SK-N-SH treated with all-trans-retinoic acid at 6 μM for 48 hours (cell line): ENCODE data around the gene NCK2.

ENCODE experiments used
- ATAC-seq: fragments of 200-7000 bp; cut with Tn5 transposase; 3 replicates; pipeline ENCODE4 v1.9.1; 2020; ENCODE audit warnings: mild to moderate bottlenecking, moderate library complexity
- ARNTL ChIP-seq: fragments of 450-650 bp; formaldehyde crosslinking; IDR thresholded peaks from 2 replicates; pipeline ENCODE4 v1.5.0; 2020; ENCODE audit warnings: low read depth, mild to moderate bottlenecking, moderate library complexity, borderline replicate concordance
- BACH2 ChIP-seq: fragments of 250-450 bp; sonication (Bioruptor Pico); IDR thresholded peaks from 2 replicates; pipeline ENCODE4 v1.9.0; 2021; ENCODE audit warnings: mild to moderate bottlenecking, borderline replicate concordance
- CSDC2 ChIP-seq: fragments of 250-450 bp; sonication (Bioruptor Pico); IDR thresholded peaks from 2 replicates; pipeline ENCODE4 v1.5.0; 2020; ENCODE audit warnings: mild to moderate bottlenecking, moderate library complexity
- ESRRG ChIP-seq: fragments of 250-450 bp; sonication (Bioruptor Pico); IDR thresholded peaks from 2 replicates; pipeline ENCODE4 v1.6.1; 2021; ENCODE audit warnings: mild to moderate bottlenecking
- GLIS3 ChIP-seq: fragments of 250-450 bp; sonication (Bioruptor Pico); IDR thresholded peaks from 2 replicates; pipeline ENCODE4 v1.5.0; 2020; ENCODE audit warnings: mild to moderate bottlenecking, moderate library complexity
- OSR1 ChIP-seq: fragments of 250-450 bp; sonication (Bioruptor Pico); IDR thresholded peaks from 2 replicates; pipeline ENCODE4 v1.8.0; 2022; ENCODE audit warnings: moderate library complexity, mild to moderate bottlenecking, inconsistent platforms
- POU6F1 ChIP-seq: fragments of 250-450 bp; sonication (Bioruptor Pico); IDR thresholded peaks from 2 replicates; pipeline ENCODE4 v1.8.0; 2021; ENCODE audit warnings: low read depth, mild to moderate bottlenecking, moderate library complexity, borderline replicate concordance
- PPARA ChIP-seq: fragments of 250-450 bp; sonication (Bioruptor Pico); IDR thresholded peaks from 2 replicates; pipeline ENCODE4 v1.5.0; 2020; ENCODE audit warnings: mild to moderate bottlenecking, borderline replicate concordance
- RARB ChIP-seq: fragments of 250-450 bp; sonication (Bioruptor Pico); IDR thresholded peaks from 2 replicates; pipeline ENCODE4 v1.8.0; 2021; ENCODE audit warnings: mild to moderate bottlenecking, moderate library complexity
- SNAI2 ChIP-seq: fragments of 250-450 bp; sonication (Bioruptor Pico); IDR thresholded peaks from 2 replicates; pipeline ENCODE4 v1.5.0; 2020; ENCODE audit warnings: mild to moderate bottlenecking, moderate library complexity
- TCF4 ChIP-seq: fragments of 250-450 bp; sonication (Bioruptor Pico); IDR thresholded peaks from 2 replicates; pipeline ENCODE4 v1.8.0; 2021; ENCODE audit warnings: mild to moderate bottlenecking, moderate library complexity, borderline replicate concordance
- TOX ChIP-seq: fragments of 250-450 bp; sonication (Bioruptor Pico); IDR thresholded peaks from 2 replicates; pipeline ENCODE4 v1.8.0; 2021; ENCODE audit warnings: mild to moderate bottlenecking, moderate library complexity, borderline replicate concordance
- TSHZ2 ChIP-seq: fragments of 250-450 bp; sonication (Bioruptor Pico); IDR thresholded peaks from 2 replicates; pipeline ENCODE4 v1.5.0; 2020; ENCODE audit warnings: mild to moderate bottlenecking, moderate library complexity
- ZFP3 ChIP-seq: fragments of 250-450 bp; sonication (Bioruptor Pico); IDR thresholded peaks from 2 replicates; pipeline ENCODE4 v1.5.0; 2020; ENCODE audit warnings: mild to moderate bottlenecking, moderate library complexity
- ZFP30 ChIP-seq: fragments of 450-650 bp; formaldehyde crosslinking; IDR thresholded peaks from 2 replicates; pipeline ENCODE4 v1.5.0; 2022; ENCODE audit warnings: mild to moderate bottlenecking, moderate library complexity
- ZNF565 ChIP-seq: fragments of 450-650 bp; formaldehyde crosslinking; conservative IDR thresholded peaks from 2 replicates; pipeline ENCODE4 v1.5.0; 2020; ENCODE audit warnings: low read depth, mild to moderate bottlenecking, moderate library complexity
- ZNF70 ChIP-seq: fragments of 450-650 bp; formaldehyde crosslinking; IDR thresholded peaks from 2 replicates; pipeline ENCODE4 v1.5.0; 2020; ENCODE audit warnings: mild to moderate bottlenecking, moderate library complexity
- ZNF8 ChIP-seq: fragments of 450-650 bp; formaldehyde crosslinking; IDR thresholded peaks from 2 replicates; pipeline ENCODE4 v1.5.0; 2020; ENCODE audit warnings: mild to moderate bottlenecking, moderate library complexity
- TF ChIP-seq, protein P1 (sequence below): fragments of 250-450 bp; sonication (Bioruptor Pico); IDR thresholded peaks from 2 replicates; pipeline ENCODE4 v1.8.0; 2020; ENCODE audit warnings: mild to moderate bottlenecking, moderate library complexity, borderline replicate concordance
- TF ChIP-seq, protein P2 (sequence below): fragments of 250-450 bp; sonication (Bioruptor Pico); IDR thresholded peaks from 2 replicates; pipeline ENCODE4 v1.5.1; 2020; ENCODE audit warnings: low read depth, mild to moderate bottlenecking, moderate library complexity

The NCK2 gene

GRCh38 chr2:105820151-105820550 is 75.4 kb downstream of the NCK2 start (continued):
- TF ChIP-seq ARNTL (CRISPR knock-in tag) (no peak), ZNF70 (CRISPR knock-in tag) (no peak), BACH2 (CRISPR knock-in tag) (no peak), GLIS3 (no peak), OSR1 (CRISPR knock-in tag) (no peak), CSDC2 (no peak), ZNF565 (CRISPR knock-in tag) (no peak)

- no peak for TF ChIP-seq TOX
- no peak for TF ChIP-seq TSHZ2 (CRISPR knock-in tag)
- no peak for TF ChIP-seq SNAI2 (CRISPR knock-in tag)
- no peak for TF ChIP-seq GLIS3
- no peak for ATAC-seq
Measured at GRCh38 chr2:105820691-105821090, 76.0 kb downstream of the NCK2 start.

DNA sequence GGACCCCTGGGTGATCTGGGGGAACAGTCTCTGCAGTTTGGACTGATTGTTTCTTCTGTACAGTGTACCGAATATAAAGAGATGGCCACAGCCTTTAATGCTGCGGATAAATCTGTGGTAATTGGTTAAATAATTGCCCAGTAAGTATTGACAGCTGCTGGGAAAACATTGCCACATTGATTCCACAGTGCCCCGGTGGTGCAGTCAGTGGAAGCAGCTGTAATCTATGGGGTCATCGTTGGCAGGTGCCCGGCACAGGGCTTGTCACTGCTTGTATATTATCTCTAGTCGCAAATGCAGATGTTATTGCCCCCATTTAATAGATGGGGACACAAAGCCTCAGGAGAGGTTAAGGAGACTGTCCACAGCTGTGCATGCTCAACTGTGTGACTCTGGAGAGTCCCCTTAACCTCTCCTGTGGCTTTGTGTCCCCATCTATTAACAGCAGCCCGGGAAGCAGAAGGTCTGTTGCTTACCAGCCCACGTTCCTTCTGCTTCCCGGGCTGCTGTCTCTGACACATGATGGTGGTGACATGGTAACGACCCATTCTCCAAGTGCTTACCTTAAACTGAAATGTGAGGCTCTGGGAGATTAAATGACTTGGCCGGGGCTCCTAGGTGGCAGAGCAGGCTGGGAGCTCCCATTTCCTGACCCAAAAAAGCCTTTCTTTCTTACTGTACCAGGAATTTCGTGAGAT is 76.9 kb downstream of the NCK2 start:
- ATAC-seq = no peak
- TF ChIP-seq POU6F1 (CRISPR knock-in tag) = no peak
- TF ChIP-seq TCF4 (CRISPR knock-in tag) = no peak
- TF ChIP-seq ESRRG (CRISPR knock-in tag) = no peak
- TF ChIP-seq ZFP3 (CRISPR knock-in tag) = no peak
- no peak for TF ChIP-seq RARB (CRISPR knock-in tag)
- no peak for TF ChIP-seq TSHZ2 (CRISPR knock-in tag)
- TF ChIP-seq SNAI2 (CRISPR knock-in tag) = no peak
- TF ChIP-seq ZNF565 (CRISPR knock-in tag) = no peak
- TF ChIP-seq, protein P1, sequence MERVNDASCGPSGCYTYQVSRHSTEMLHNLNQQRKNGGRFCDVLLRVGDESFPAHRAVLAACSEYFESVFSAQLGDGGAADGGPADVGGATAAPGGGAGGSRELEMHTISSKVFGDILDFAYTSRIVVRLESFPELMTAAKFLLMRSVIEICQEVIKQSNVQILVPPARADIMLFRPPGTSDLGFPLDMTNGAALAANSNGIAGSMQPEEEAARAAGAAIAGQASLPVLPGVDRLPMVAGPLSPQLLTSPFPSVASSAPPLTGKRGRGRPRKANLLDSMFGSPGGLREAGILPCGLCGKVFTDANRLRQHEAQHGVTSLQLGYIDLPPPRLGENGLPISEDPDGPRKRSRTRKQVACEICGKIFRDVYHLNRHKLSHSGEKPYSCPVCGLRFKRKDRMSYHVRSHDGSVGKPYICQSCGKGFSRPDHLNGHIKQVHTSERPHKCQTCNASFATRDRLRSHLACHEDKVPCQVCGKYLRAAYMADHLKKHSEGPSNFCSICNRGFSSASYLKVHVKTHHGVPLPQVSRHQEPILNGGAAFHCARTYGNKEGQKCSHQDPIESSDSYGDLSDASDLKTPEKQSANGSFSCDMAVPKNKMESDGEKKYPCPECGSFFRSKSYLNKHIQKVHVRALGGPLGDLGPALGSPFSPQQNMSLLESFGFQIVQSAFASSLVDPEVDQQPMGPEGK (CRISPR knock-in tag) = no peak
- no peak for TF ChIP-seq ZNF8 (CRISPR knock-in tag)
- TF ChIP-seq BACH2 (CRISPR knock-in tag) = no peak
- TF ChIP-seq CSDC2 = no peak
- TF ChIP-seq PPARA = no peak
- TF ChIP-seq GLIS3 = no peak
- no peak for TF ChIP-seq TOX
- TF ChIP-seq ZFP30 (CRISPR knock-in tag) = no peak
- TF ChIP-seq, protein P2, sequence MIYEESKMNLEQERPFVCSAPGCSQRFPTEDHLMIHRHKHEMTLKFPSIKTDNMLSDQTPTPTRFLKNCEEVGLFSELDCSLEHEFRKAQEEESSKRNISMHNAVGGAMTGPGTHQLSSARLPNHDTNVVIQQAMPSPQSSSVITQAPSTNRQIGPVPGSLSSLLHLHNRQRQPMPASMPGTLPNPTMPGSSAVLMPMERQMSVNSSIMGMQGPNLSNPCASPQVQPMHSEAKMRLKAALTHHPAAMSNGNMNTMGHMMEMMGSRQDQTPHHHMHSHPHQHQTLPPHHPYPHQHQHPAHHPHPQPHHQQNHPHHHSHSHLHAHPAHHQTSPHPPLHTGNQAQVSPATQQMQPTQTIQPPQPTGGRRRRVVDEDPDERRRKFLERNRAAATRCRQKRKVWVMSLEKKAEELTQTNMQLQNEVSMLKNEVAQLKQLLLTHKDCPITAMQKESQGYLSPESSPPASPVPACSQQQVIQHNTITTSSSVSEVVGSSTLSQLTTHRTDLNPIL (CRISPR knock-in tag) = no peak
